ENCODE data around the gene NSDHL.
"Not testable (repeated sequence)": the region's sequence is repeated elsewhere in the genome, so short reads cannot be mapped to it uniquely, and the experiment has no call there.

- TF ChIP-seq, protein P1, sequence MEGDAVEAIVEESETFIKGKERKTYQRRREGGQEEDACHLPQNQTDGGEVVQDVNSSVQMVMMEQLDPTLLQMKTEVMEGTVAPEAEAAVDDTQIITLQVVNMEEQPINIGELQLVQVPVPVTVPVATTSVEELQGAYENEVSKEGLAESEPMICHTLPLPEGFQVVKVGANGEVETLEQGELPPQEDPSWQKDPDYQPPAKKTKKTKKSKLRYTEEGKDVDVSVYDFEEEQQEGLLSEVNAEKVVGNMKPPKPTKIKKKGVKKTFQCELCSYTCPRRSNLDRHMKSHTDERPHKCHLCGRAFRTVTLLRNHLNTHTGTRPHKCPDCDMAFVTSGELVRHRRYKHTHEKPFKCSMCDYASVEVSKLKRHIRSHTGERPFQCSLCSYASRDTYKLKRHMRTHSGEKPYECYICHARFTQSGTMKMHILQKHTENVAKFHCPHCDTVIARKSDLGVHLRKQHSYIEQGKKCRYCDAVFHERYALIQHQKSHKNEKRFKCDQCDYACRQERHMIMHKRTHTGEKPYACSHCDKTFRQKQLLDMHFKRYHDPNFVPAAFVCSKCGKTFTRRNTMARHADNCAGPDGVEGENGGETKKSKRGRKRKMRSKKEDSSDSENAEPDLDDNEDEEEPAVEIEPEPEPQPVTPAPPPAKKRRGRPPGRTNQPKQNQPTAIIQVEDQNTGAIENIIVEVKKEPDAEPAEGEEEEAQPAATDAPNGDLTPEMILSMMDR (IDR thresholded peaks at IDR 0.05; ENCODE audit: insufficient read depth, low read length): not testable (repeated sequence)
- TF ChIP-seq POLR2AphosphoS5 (IDR thresholded peaks at IDR 0.05; ENCODE audit: low read depth); REST (IDR thresholded peaks at IDR 0.05; ENCODE audit: insufficient replicate concordance, low read depth); GABPA (IDR thresholded peaks at IDR 0.05; ENCODE audit: low read depth); SPI1 (IDR thresholded peaks at IDR 0.05; ENCODE audit: borderline replicate concordance, low read depth): not testable (repeated sequence)
Measured at GRCh38 chrX:152787062-152787461, 43.8 kb upstream of the NSDHL start.

Data from HL-60 (cell line).